H9 (cell line): ENCODE results near the gene ZNF784. TPM values are rescaled to one million over a fixed set of nuclear protein-coding genes. Genes with fewer than 3 reads are reported as not detected.

Experiments
- DNase-seq: peaks from one replicate; pipeline ENCODE4 v3.0.0-alpha.2; 2017
- H2AFZ ChIP-seq: one replicate; pipeline ENCODE4 v1.6.1; 2013; ENCODE audit warnings: mild to moderate bottlenecking, low read length, control low read depth, moderate library complexity
- H2AK5ac ChIP-seq: 2 replicates; pipeline ENCODE4 v1.6.1; 2013; ENCODE audit warnings: low read length, control low read depth, mixed read lengths; ENCODE audit not compliant: insufficient read length
- H2BK120ac ChIP-seq: one replicate; pipeline ENCODE4 v1.6.1; 2013; ENCODE audit warnings: low read depth, mild to moderate bottlenecking, low read length, control low read depth, inconsistent platforms; ENCODE audit not compliant: poor library complexity, severe bottlenecking
- H2BK12ac ChIP-seq: 2 replicates; pipeline ENCODE4 v1.6.1; 2013; ENCODE audit warnings: low read length, control low read depth, mixed read lengths, low read depth; ENCODE audit not compliant: insufficient read length
- H2BK15ac ChIP-seq: 2 replicates; pipeline ENCODE4 v1.6.1; 2013; ENCODE audit warnings: low read depth, low read length, control low read depth
- H2BK20ac ChIP-seq: one replicate; pipeline ENCODE4 v1.6.1; 2013; ENCODE audit warnings: low read depth, mild to moderate bottlenecking, low read length, control low read depth, inconsistent platforms; ENCODE audit not compliant: poor library complexity, severe bottlenecking
- H2BK5ac ChIP-seq: 2 replicates; pipeline ENCODE4 v1.6.1; 2013; ENCODE audit warnings: low read length, control low read depth, mixed read lengths; ENCODE audit not compliant: insufficient read length
- H3K14ac ChIP-seq: 2 replicates; pipeline ENCODE4 v1.6.1; 2013; ENCODE audit warnings: low read length, control low read depth; ENCODE audit not compliant: insufficient read depth
- H3K18ac ChIP-seq: 2 replicates; pipeline ENCODE4 v1.6.1; 2013; ENCODE audit warnings: low read depth, mild to moderate bottlenecking, mixed read lengths, low read length, control low read depth; ENCODE audit not compliant: insufficient read length
- H3K23ac ChIP-seq: 2 replicates; pipeline ENCODE4 v1.6.1; 2013; ENCODE audit warnings: low read length, control low read depth, mixed read lengths, low read depth; ENCODE audit not compliant: insufficient read length
- H3K23me2 ChIP-seq: 2 replicates; pipeline ENCODE4 v1.6.1; 2013; ENCODE audit warnings: low read depth, mild to moderate bottlenecking, mixed read lengths, low read length, control low read depth; ENCODE audit not compliant: insufficient read length, poor library complexity, severe bottlenecking
- H3K27ac ChIP-seq: 2 replicates; pipeline ENCODE4 v1.5.1; 2013; ENCODE audit warnings: low read length, control low read depth, mixed read lengths, low read depth; ENCODE audit not compliant: insufficient read length
- H3K27me3 ChIP-seq: 2 replicates; pipeline ENCODE4 v1.6.1; 2013; ENCODE audit warnings: low read length, control low read depth, inconsistent platforms; ENCODE audit not compliant: insufficient read depth
- H3K4ac ChIP-seq: 2 replicates; pipeline ENCODE4 v1.6.1; 2013; ENCODE audit warnings: low read depth, mild to moderate bottlenecking, control low read depth, inconsistent platforms, low read length, moderate library complexity
- H3K4me1 ChIP-seq: 2 replicates; pipeline ENCODE4 v1.6.1; 2013; ENCODE audit warnings: low read length, control low read depth, inconsistent platforms; ENCODE audit not compliant: insufficient read depth
- H3K4me2 ChIP-seq: 2 replicates; pipeline ENCODE4 v1.6.1; 2013; ENCODE audit warnings: low read length, control low read depth, mixed read lengths; ENCODE audit not compliant: insufficient read length, insufficient read depth
- H3K56ac ChIP-seq: 2 replicates; pipeline ENCODE4 v1.6.1; 2013; ENCODE audit warnings: low read depth, mild to moderate bottlenecking, mixed read lengths, low read length, control low read depth; ENCODE audit not compliant: insufficient read length
- H3K79me1 ChIP-seq: 2 replicates; pipeline ENCODE4 v1.6.1; 2013; ENCODE audit warnings: low read depth, mild to moderate bottlenecking, moderate library complexity, low read length, control low read depth, inconsistent platforms; ENCODE audit not compliant: insufficient read depth, poor library complexity, severe bottlenecking
- H3K79me2 ChIP-seq: 2 replicates; pipeline ENCODE4 v1.6.1; 2013; ENCODE audit warnings: low read length, control low read depth, inconsistent platforms; ENCODE audit not compliant: insufficient read depth
- H3K9ac ChIP-seq: 2 replicates; pipeline ENCODE4 v1.6.1; 2013; ENCODE audit warnings: low read length, control low read depth, mixed read lengths; ENCODE audit not compliant: insufficient read length; ENCODE audit errors: extremely low read depth
- H3K9me3 ChIP-seq: one replicate; pipeline ENCODE4 v1.6.1; 2013; ENCODE audit warnings: low read depth, low read length, inconsistent platforms; ENCODE audit not compliant: control insufficient read depth
- H3T11ph ChIP-seq: one replicate; pipeline ENCODE4 v1.6.1; 2013; ENCODE audit warnings: mild to moderate bottlenecking, low read length, control low read depth, inconsistent platforms
- H4K20me1 ChIP-seq: one replicate; pipeline ENCODE4 v1.6.1; 2013; ENCODE audit not compliant: control insufficient read depth, insufficient read length, insufficient read depth
- H4K5ac ChIP-seq: 2 replicates; pipeline ENCODE4 v1.6.1; 2013; ENCODE audit warnings: low read depth, mild to moderate bottlenecking, mixed read lengths, low read length, control low read depth; ENCODE audit not compliant: insufficient read length
- H4K8ac ChIP-seq: replicated peaks from 2 replicates; pipeline ENCODE4 v1.6.1; 2013; ENCODE audit warnings: low read length, control low read depth, mixed read lengths, low read depth; ENCODE audit not compliant: insufficient read length
- H4K91ac ChIP-seq: 2 replicates; pipeline ENCODE4 v1.6.1; 2013; ENCODE audit warnings: low read depth, mild to moderate bottlenecking, moderate library complexity, mixed read lengths, low read length, control low read depth; ENCODE audit not compliant: insufficient read length
- H3K27ac Mint-ChIP-seq, 3 experiments: 2 replicates in 2 of 3; 3 replicates in 1 of 3; pipeline ENCODE4 v1.8.0; 2020 to 2021; ENCODE audit warnings: mixed read lengths in 3 of 3, mild to moderate bottlenecking in 1 of 3, moderate library complexity in 1 of 3
- H3K27me3 Mint-ChIP-seq: 2 replicates; pipeline ENCODE4 v1.8.0; 2021; ENCODE audit warnings: low read depth, mild to moderate bottlenecking, moderate library complexity, mixed read lengths
- H3K36me3 Mint-ChIP-seq, 3 experiments: 2 replicates in 2 of 3; 3 replicates in 1 of 3; pipeline ENCODE4 v1.8.0; 2020 to 2021; ENCODE audit warnings: low read depth in 3 of 3, mixed read lengths in 3 of 3; ENCODE audit not compliant: insufficient read depth in 1 of 3
- H3K4me1 Mint-ChIP-seq, 2 experiments: 2 replicates each; pipeline ENCODE4 v1.8.0; 2020; ENCODE audit warnings: mixed read lengths in 2 of 2
- H3K4me3 Mint-ChIP-seq, 2 experiments: 2 replicates in 1 of 2; 3 replicates in 1 of 2; pipeline ENCODE4 v1.8.0; 2020 to 2021; ENCODE audit warnings: mild to moderate bottlenecking in 2 of 2, mixed read lengths in 2 of 2, moderate library complexity in 1 of 2
- H3K9me3 Mint-ChIP-seq, 2 experiments: 2 replicates in 1 of 2; 3 replicates in 1 of 2; pipeline ENCODE4 v1.8.0; 2020; ENCODE audit warnings: mild to moderate bottlenecking in 2 of 2, mixed read lengths in 2 of 2, moderate library complexity in 1 of 2
- CTCF ChIP-seq: fragments of 200-600 bp; sonication (generic); conservative IDR thresholded peaks from 3 replicates; pipeline ENCODE4 v1.8.0; 2021; ENCODE audit warnings: antibody characterized with exemption, mild to moderate bottlenecking
- WGBS: extraction: QIAGEN DNeasy Blood & Tissue Kit; methylation state at CpG from one replicate; pipeline ENCODE4 v1.1.7; 2013; ENCODE audit warnings: missing lambda C conversion rate, low lambda C conversion rate, mixed read lengths; ENCODE audit not compliant: insufficient read length; ENCODE audit errors: extremely low coverage; 5-methylcytosine and 5-hydroxymethylcytosine counted together
- total RNA-seq: library from RNA; stranded (reverse); gene quantifications from 2 replicates; pipeline ENCODE4 v1.2.1, GENCODE V29; 2021

ZNF784 gene
- total RNA-seq, 1 experiment from 2014 or later, result 10.7 TPM

GRCh38 chr19:55602104-55603001, 22.0 kb downstream of the ZNF784 start:
- Histone ChIP-seq H3K14ac (no peak overlapping the region), H3K9ac (no peak overlapping the region), H4K91ac (no peak overlapping the region), H3K23me2 (peaks cover 8% of the 10 kb centered on the region), H3K4me2 (no peak overlapping the region), H3K18ac (no peak overlapping the region), H3K4ac (no peak overlapping the region), H3T11ph (no peak overlapping the region), H2AFZ (no peak overlapping the region), H3K27ac (no peak overlapping the region), H4K20me1 (no peaks in the 10 kb centered on the region), H3K27me3 (no peaks in the 10 kb centered on the region), H2BK12ac (no peak overlapping the region), H3K79me2 (no peaks in the 10 kb centered on the region; the same call in 1 of the 2 replicates), H3K4me1 (peaks cover 4% of the 10 kb centered on the region; the same call in 1 of the 2 replicates), H3K79me1 (peaks cover 4% of the 10 kb centered on the region), H3K23ac (no peak overlapping the region), H4K5ac (no peak overlapping the region), H2BK5ac (no peak overlapping the region), H4K8ac (no peak overlapping the region), H2BK120ac (no peak overlapping the region), H2BK15ac (no peak overlapping the region), H3K9me3 (no peaks in the 10 kb centered on the region), H2AK5ac (no peak overlapping the region), H2BK20ac (no peak overlapping the region), H3K56ac (no peak overlapping the region)
- Mint-ChIP-seq H3K4me3 (peak overlapping the region in 1 of 2 experiments; percentile 78; a peak in 2 of 5 replicates), H3K27me3 (no peaks in the 10 kb centered on the region), H3K36me3 (peaks cover 6 to 12% (median 12%) of the 10 kb centered on the region in 3 experiments), H3K27ac (no peak overlapping the region), H3K4me1 (peaks cover 42 to 47% of the 10 kb centered on the region in 2 experiments), H3K9me3 (peaks cover 2 to 4% of the 10 kb centered on the region in 2 experiments; a peak in 2 of 5 replicates)
- WGBS, result no CpG with 5 or more reads among the region's 60 CpGs
- no peak for TF ChIP-seq CTCF
- no peak for DNase-seq
